Fibroblast of lung (primary cell): Measurements from ENCODE around the gene CAPN10. TPM values are rescaled to one million over a fixed set of nuclear protein-coding genes. Genes with fewer than 3 reads are reported as not detected.

ENCODE experiments used
- DNase-seq, 2 donors: peaks; one replicate each; pipeline versions ENCODE4 v3.0.0 to v3.0.0-alpha.2; 2010; ENCODE audit warnings: low read depth in 2 of 2
- H2AFZ ChIP-seq: 2 replicates; pipeline ENCODE4 v1.5.1; 2012; ENCODE audit warnings: low read length, control low read depth, inconsistent platforms
- H3K27ac ChIP-seq: 2 replicates; pipeline ENCODE4 v1.5.1; 2011; ENCODE audit warnings: low read length, control low read depth; ENCODE audit not compliant: insufficient read depth
- H3K27me3 ChIP-seq: 2 replicates; pipeline ENCODE4 v1.5.1; 2011; ENCODE audit warnings: mild to moderate bottlenecking, low read length; ENCODE audit not compliant: control insufficient read depth, insufficient read depth
- H3K36me3 ChIP-seq: 2 replicates; pipeline ENCODE4 v1.5.1; 2011; ENCODE audit warnings: low read length; ENCODE audit not compliant: control insufficient read depth, insufficient read depth
- H3K4me1 ChIP-seq: 2 replicates; pipeline ENCODE4 v1.5.1; 2011; ENCODE audit warnings: low read length; ENCODE audit not compliant: control insufficient read depth, insufficient read depth; ENCODE audit errors: extremely low read depth
- H3K4me2 ChIP-seq: 2 replicates; pipeline ENCODE4 v1.5.1; 2011; ENCODE audit warnings: low read length, control low read depth; ENCODE audit not compliant: insufficient read depth; ENCODE audit errors: extremely low read depth
- H3K4me3 ChIP-seq, 4 experiments: fragments of 200-600 bp in 1 of 4; sonication (generic) in 1 of 4; replicated peaks in 1 of 4; 2 replicates each; pipeline ENCODE4 v1.5.1; 2011 to 2016; ENCODE audit warnings: low read length in 4 of 4, low read depth in 3 of 4, mild to moderate bottlenecking in 3 of 4, control low read depth in 2 of 4, inconsistent platforms in 1 of 4, mixed read lengths in 1 of 4; ENCODE audit not compliant: insufficient read depth in 1 of 4; ENCODE audit errors: control extremely low read depth in 1 of 4
- H3K79me2 ChIP-seq: 2 replicates; pipeline ENCODE4 v1.5.1; 2012; ENCODE audit warnings: mild to moderate bottlenecking, low read length, inconsistent platforms; ENCODE audit not compliant: control insufficient read depth, insufficient read depth
- H3K9ac ChIP-seq: 2 replicates; pipeline ENCODE4 v1.5.1; 2011; ENCODE audit warnings: mild to moderate bottlenecking, low read length, control low read depth; ENCODE audit not compliant: insufficient read depth
- H3K9me3 ChIP-seq: 2 replicates; pipeline ENCODE4 v1.5.1; 2012; ENCODE audit warnings: low read depth, low read length; ENCODE audit not compliant: control insufficient read depth, insufficient read depth
- H4K20me1 ChIP-seq: 2 replicates; pipeline ENCODE4 v1.5.1; 2011; ENCODE audit warnings: low read length; ENCODE audit not compliant: control insufficient read depth, insufficient read depth; ENCODE audit errors: extremely low read depth
- CTCF ChIP-seq, 2 donors: IDR thresholded peaks in 1 of 2; conservative IDR thresholded peaks in 1 of 2; 1 replicate in 1 of 2; 2 replicates in 1 of 2; pipeline ENCODE4 v1.5.1; 2011 to 2012; ENCODE audit warnings: low read length in 2 of 2, control low read depth in 1 of 2, inconsistent platforms in 1 of 2, low read depth in 1 of 2, mild to moderate bottlenecking in 1 of 2
- EZH2 ChIP-seq: IDR thresholded peaks from 2 replicates; pipeline ENCODE4 v1.5.1; 2012; ENCODE audit warnings: low read length, control low read depth, mild to moderate bottlenecking; ENCODE audit errors: missing control alignments
- polyA plus RNA-seq, 2 donors: library from polyadenylated mRNA; depleted of rRNA in 1 of 2; stranded (reverse) in 1 of 2; unstranded in 1 of 2; fragments of >200 nt; gene quantifications; 2 replicates each; pipeline ENCODE4 v1.2.1, GENCODE V29; 2011 to 2012; ENCODE audit warnings: missing spikeins in 1 of 2
- total RNA-seq: library from RNA; depleted of rRNA; stranded (reverse); fragments of >200 nt; gene quantifications from 2 replicates; pipeline ENCODE4 v1.2.1, GENCODE V29; 2014

The CAPN10 gene
- total and polyA plus RNA-seq, 2 donors (not counting 1 experiment from before 2014, with no cell fraction given): 3.6 to 23.0 TPM

- no peak for TF ChIP-seq CTCF (conservative IDR thresholded peaks at IDR 0.05 in 1 of 2, IDR thresholded peaks at IDR 0.05 in 1 of 2; ENCODE audit: low read depth in 1 of 2, low read length in 2 of 2)
- TF ChIP-seq EZH2: no peak
These were observed 16.5 kb upstream of the CAPN10 start for GRCh38 chr2:240569998-240570530.

GRCh38 chr2:240570531-240571313 is 15.8 kb upstream of the CAPN10 start:
- no peak for DNase-seq
- Histone ChIP-seq H3K4me1 (peaks cover 19% of the 10 kb centered on the region), H3K9me3 (no peaks in the 10 kb centered on the region), H3K27ac (no peak overlapping the region), H3K79me2 (peaks cover 5% of the 10 kb centered on the region), H3K9ac (no peak overlapping the region), H3K4me2 (no peak overlapping the region), H4K20me1 (no peaks in the 10 kb centered on the region), H2AFZ (no peak overlapping the region), H3K36me3 (no peaks in the 10 kb centered on the region), H3K27me3 (no peaks in the 10 kb centered on the region), H3K4me3 (no peak overlapping the region)
- no peak for TF ChIP-seq CTCF (conservative IDR thresholded peaks at IDR 0.05 in 1 of 2, IDR thresholded peaks at IDR 0.05 in 1 of 2; ENCODE audit: low read depth in 1 of 2, low read length in 2 of 2)
- TF ChIP-seq EZH2: no peak

More at GRCh38 chr2:240569998-240570530, 16.5 kb upstream of the CAPN10 start:
- Histone ChIP-seq H3K4me2 (no peak overlapping the region), H3K4me3 (no peak overlapping the region), H3K27ac (no peak overlapping the region), H3K27me3 (no peaks in the 10 kb centered on the region), H3K9ac (no peak overlapping the region), H2AFZ (no peak overlapping the region), H3K36me3 (no peaks in the 10 kb centered on the region), H3K79me2 (peaks cover 5% of the 10 kb centered on the region), H3K4me1 (peaks cover 23% of the 10 kb centered on the region), H3K9me3 (no peaks in the 10 kb centered on the region), H4K20me1 (no peaks in the 10 kb centered on the region)
- DNase-seq: no peak

GRCh38 chr2:240571314-240571973 is 15.1 kb upstream of the CAPN10 start:
- Histone ChIP-seq H4K20me1 (no peaks in the 10 kb centered on the region), H2AFZ (no peak overlapping the region), H3K9ac (no peak overlapping the region), H3K4me1 (peaks cover 14% of the 10 kb centered on the region), H3K4me3 (no peak overlapping the region), H3K79me2 (peaks cover 5% of the 10 kb centered on the region), H3K36me3 (no peaks in the 10 kb centered on the region), H3K9me3 (no peaks in the 10 kb centered on the region), H3K27ac (no peak overlapping the region), H3K27me3 (no peaks in the 10 kb centered on the region), H3K4me2 (no peak overlapping the region)
- DNase-seq: no peak
- TF ChIP-seq CTCF (conservative IDR thresholded peaks at IDR 0.05 in 1 of 2, IDR thresholded peaks at IDR 0.05 in 1 of 2; ENCODE audit: low read depth in 1 of 2, low read length in 2 of 2): no peak
- TF ChIP-seq EZH2: no peak
